DOHH2 (cell line): ENCODE results near the gene SRD5A2.

Source experiments
- H3F3A ChIP-seq: fragments of 200-600 bp; sonication (generic), shearing (Covaris generic); 2 replicates; pipeline ENCODE4 v1.6.0; 2016; ENCODE audit warnings: antibody characterized with exemption, mild to moderate bottlenecking; ENCODE audit not compliant: control insufficient read depth, insufficient read depth
- H3K27ac ChIP-seq: fragments of 200-600 bp; sonication (generic); 2 replicates; pipeline ENCODE4 v1.5.1; 2014; ENCODE audit warnings: low read depth, mild to moderate bottlenecking, low read length, moderate library complexity
- H3K27me3 ChIP-seq: fragments of 200-600 bp; sonication (generic); 2 replicates; pipeline ENCODE4 v1.6.1; 2014; ENCODE audit warnings: mild to moderate bottlenecking, low read length, mixed read lengths; ENCODE audit not compliant: control insufficient read depth
- H3K36me3 ChIP-seq: fragments of 200-600 bp; sonication (generic); 2 replicates; pipeline ENCODE4 v1.6.1; 2014; ENCODE audit warnings: mild to moderate bottlenecking, low read length, moderate library complexity, mixed read lengths; ENCODE audit not compliant: control insufficient read depth
- H3K4me1 ChIP-seq: fragments of 200-600 bp; sonication (generic); 2 replicates; pipeline ENCODE4 v1.6.1; 2014; ENCODE audit warnings: mild to moderate bottlenecking, low read length, mixed read lengths; ENCODE audit not compliant: control insufficient read depth
- H3K4me2 ChIP-seq: fragments of 200-600 bp; sonication (generic); 2 replicates; pipeline ENCODE4 v1.6.0; 2014; ENCODE audit warnings: mild to moderate bottlenecking, low read length, moderate library complexity
- H3K4me3 ChIP-seq: fragments of 200-600 bp; sonication (generic); 2 replicates; pipeline ENCODE4 v1.5.1; 2014; ENCODE audit warnings: mild to moderate bottlenecking, low read length, mixed read lengths
- H3K79me2 ChIP-seq: fragments of 200-600 bp; sonication (generic); 2 replicates; pipeline ENCODE4 v1.6.1; 2014; ENCODE audit warnings: mild to moderate bottlenecking, low read length, mixed read lengths; ENCODE audit not compliant: control insufficient read depth
- H3K9me2 ChIP-seq: fragments of 200-600 bp; sonication (generic); replicated peaks from 2 replicates; pipeline ENCODE4 v1.6.1; 2014; ENCODE audit warnings: mild to moderate bottlenecking, low read length, mixed read lengths; ENCODE audit not compliant: control insufficient read depth
- H3K9me3 ChIP-seq: fragments of 200-600 bp; sonication (generic); 2 replicates; pipeline ENCODE4 v1.6.1; 2014; ENCODE audit warnings: antibody characterized with exemption, low read length, mixed read lengths; ENCODE audit not compliant: control insufficient read depth, insufficient read depth
- H4K20me1 ChIP-seq: fragments of 200-600 bp; sonication (generic); 2 replicates; pipeline ENCODE4 v1.6.0; 2014; ENCODE audit warnings: low read depth, mild to moderate bottlenecking, antibody characterized with exemption, low read length, moderate library complexity; ENCODE audit not compliant: control insufficient read depth, insufficient read depth
- CTCF ChIP-seq: fragments of 200-600 bp; sonication (generic); IDR thresholded peaks from one replicate; pipeline ENCODE4 v1.5.1; 2014; ENCODE audit warnings: antibody characterized with exemption, mild to moderate bottlenecking, low read depth, low read length; ENCODE audit not compliant: poor library complexity, severe bottlenecking
- EZH2phosphoT487 ChIP-seq: fragments of 200-600 bp; sonication (generic); IDR thresholded peaks from 2 replicates; pipeline ENCODE4 v1.6.1; 2017; ENCODE audit warnings: borderline replicate concordance, mild to moderate bottlenecking, antibody characterized with exemption, low read length, moderate library complexity, mixed read lengths

Gene SRD5A2

GRCh38 chr2:31553362-31553761 is 27.4 kb downstream of the SRD5A2 start:
- Histone ChIP-seq H3F3A (no peaks in the 10 kb centered on the region), H3K27me3 (0 out of 2 replicates have a peak, but pooled peaks cover 2% of the 10 kb centered on the region)

GRCh38 chr2:31547485-31547884 is 33.3 kb downstream of the SRD5A2 start:
- H3K4me3 ChIP-seq, result no peak overlapping the region
- TF ChIP-seq CTCF (no peak), EZH2phosphoT487 (no peak)
- H3K36me3 ChIP-seq, result no peaks in the 10 kb centered on the region
- 0 out of 2 replicates have a peak, but pooled peaks cover 2% of the 10 kb centered on the region for H3K27me3 ChIP-seq
- no peaks in the 10 kb centered on the region for H3K9me2 ChIP-seq
- H3K9me3 ChIP-seq, result no peaks in the 10 kb centered on the region
- H3K27ac ChIP-seq, result no peak overlapping the region
- H4K20me1 ChIP-seq, result no peaks in the 10 kb centered on the region
- H3K4me1 ChIP-seq, result no peaks in the 10 kb centered on the region
- H3F3A ChIP-seq, result no peaks in the 10 kb centered on the region
- no peak overlapping the region for H3K4me2 ChIP-seq
- H3K79me2 ChIP-seq, result no peaks in the 10 kb centered on the region

More at GRCh38 chr2:31553362-31553761, 27.4 kb downstream of the SRD5A2 start:
- Histone ChIP-seq H3K36me3 (no peaks in the 10 kb centered on the region), H4K20me1 (no peaks in the 10 kb centered on the region), H3K4me3 (no peak overlapping the region), H3K9me3 (no peaks in the 10 kb centered on the region), H3K9me2 (no peaks in the 10 kb centered on the region), H3K4me2 (no peak overlapping the region), H3K4me1 (no peaks in the 10 kb centered on the region), H3K79me2 (no peaks in the 10 kb centered on the region), H3K27ac (no peak overlapping the region)
- TF ChIP-seq EZH2phosphoT487, result no peak
- TF ChIP-seq CTCF, result no peak

- Histone ChIP-seq H3K27me3 (no peaks in the 10 kb centered on the region), H3K4me2 (no peak overlapping the region), H3K27ac (no peak overlapping the region), H3K9me2 (no peaks in the 10 kb centered on the region), H3K79me2 (no peaks in the 10 kb centered on the region), H3K4me3 (no peak overlapping the region), H3K36me3 (no peaks in the 10 kb centered on the region), H3K9me3 (no peaks in the 10 kb centered on the region), H3K4me1 (no peaks in the 10 kb centered on the region), H4K20me1 (no peaks in the 10 kb centered on the region), H3F3A (no peaks in the 10 kb centered on the region)
- TF ChIP-seq CTCF (no peak), EZH2phosphoT487 (no peak)
Observed at GRCh38 chr2:31541853-31542252, 38.9 kb downstream of the SRD5A2 start.
